GM19452 (cell line): Measurements from ENCODE around the gene RBFOX2.
"Not testable (repeated sequence)": the region's sequence is repeated elsewhere in the genome, so short reads cannot be mapped to it uniquely, and the experiment has no call there.

ENCODE experiments used
- ATAC-seq: cut with Tn5 transposase; IDR thresholded peaks from one replicate; pipeline ENCODE4 v1.9.1; 2021; ENCODE audit not compliant: unreplicated experiment

Gene RBFOX2

GRCh38 chr22:36044517-36044916 is 15.9 kb upstream of the RBFOX2 start:
- ATAC-seq: not testable (repeated sequence)

GRCh38 chr22:36042240-36042639 is 13.6 kb upstream of the RBFOX2 start:
- ATAC-seq: no peak

GRCh38 chr22:36039125-36039524 is 10.5 kb upstream of the RBFOX2 start:
- no peak for ATAC-seq

DNA sequence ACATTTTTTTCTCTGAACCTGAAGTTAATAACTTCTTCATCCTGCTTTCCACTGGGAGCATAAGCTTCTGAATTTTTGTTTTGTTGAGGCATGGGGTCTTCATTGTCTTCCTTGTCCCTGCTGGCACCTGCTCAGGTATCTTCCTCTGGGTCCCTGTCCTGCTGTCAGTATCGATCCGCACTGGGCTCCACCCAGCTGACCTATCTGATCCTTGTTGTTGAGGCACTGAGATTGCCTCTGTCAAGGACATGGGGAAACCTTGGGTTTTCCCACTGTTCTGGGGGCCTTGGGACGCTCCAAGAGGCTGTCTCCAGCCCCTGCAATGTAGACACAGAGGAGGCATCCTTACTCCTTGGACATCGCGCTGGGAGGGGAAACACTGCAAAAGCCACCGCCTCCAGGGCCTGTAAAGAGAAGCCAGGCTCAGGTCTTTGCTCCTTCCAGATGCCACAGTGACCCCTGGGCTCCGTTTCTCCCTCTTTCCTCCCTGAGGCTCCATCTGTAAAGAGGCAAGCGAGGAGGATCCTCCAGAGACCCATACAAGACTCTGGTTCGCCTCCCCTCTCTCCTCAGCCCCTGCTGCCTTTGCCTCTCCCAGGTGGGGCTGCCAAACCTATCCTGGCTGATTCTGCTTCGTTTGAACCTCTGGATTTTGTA is 8.6 kb upstream of the RBFOX2 start:
- no peak for ATAC-seq

- no peak for ATAC-seq
These were observed 7.6 kb upstream of the RBFOX2 start for GRCh38 chr22:36036167-36036624.

- no peak for ATAC-seq
These were observed 4.0 kb upstream of the RBFOX2 start for GRCh38 chr22:36032611-36033010.

GRCh38 chr22:36029406-36029755 is 757 bp upstream of the RBFOX2 start:
- no peak for ATAC-seq

GRCh38 chr22:36027935-36028645 is 534 bp downstream of the RBFOX2 start:
- no peak for ATAC-seq

GRCh38 chr22:36027579-36027934 is 1.1 kb downstream of the RBFOX2 start:
- ATAC-seq: no peak

GRCh38 chr22:36026741-36027140 is 1.9 kb downstream of the RBFOX2 start:
- ATAC-seq: no peak

GRCh38 chr22:36022697-36023096 is 5.9 kb downstream of the RBFOX2 start:
- no peak for ATAC-seq

DNA sequence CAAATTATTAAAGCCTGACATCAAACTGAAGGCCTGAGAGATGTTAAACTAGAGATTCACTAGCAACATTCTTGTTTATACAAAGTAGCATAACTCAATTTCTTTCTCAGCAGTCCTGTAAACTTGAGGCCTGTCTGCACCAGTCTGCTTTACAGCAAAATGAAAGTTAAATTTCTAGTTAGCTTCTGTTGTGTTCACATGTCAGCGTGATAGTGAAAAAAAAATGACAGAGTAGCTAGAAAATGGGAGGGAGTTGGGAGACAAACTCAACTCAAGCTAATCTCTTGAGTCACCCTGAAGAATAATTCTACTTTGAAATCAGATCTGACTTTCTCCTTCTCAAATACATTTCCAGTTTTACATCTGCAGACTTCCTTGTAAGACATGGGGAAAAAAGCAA is 6.5 kb downstream of the RBFOX2 start:
- no peak for ATAC-seq

DNA sequence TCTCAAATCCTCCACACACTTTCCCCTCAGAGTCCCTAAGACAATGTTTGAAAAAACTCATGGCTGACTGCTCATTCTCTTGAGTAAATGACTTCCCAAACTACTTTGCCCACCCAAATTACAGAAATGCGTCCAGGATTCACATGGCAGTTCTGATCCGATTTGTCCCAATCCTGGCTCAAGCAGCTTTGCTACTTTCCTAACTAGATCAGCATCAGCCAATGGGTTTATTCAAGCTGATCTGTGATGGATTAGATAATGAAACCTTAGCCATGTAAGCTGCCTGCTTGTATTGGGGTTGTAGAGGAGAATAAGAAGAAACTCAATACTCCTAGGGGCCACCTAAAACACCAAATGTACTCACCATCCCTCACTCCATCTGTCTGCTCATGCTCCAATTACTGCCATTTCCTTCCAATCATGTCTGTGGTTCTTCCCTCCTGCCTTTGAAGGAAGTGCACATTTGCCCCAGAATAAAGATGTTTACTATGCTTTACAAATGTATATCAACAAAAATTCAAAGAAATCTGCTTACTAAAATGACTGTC is 6.9 kb downstream of the RBFOX2 start:
- no peak for ATAC-seq

DNA sequence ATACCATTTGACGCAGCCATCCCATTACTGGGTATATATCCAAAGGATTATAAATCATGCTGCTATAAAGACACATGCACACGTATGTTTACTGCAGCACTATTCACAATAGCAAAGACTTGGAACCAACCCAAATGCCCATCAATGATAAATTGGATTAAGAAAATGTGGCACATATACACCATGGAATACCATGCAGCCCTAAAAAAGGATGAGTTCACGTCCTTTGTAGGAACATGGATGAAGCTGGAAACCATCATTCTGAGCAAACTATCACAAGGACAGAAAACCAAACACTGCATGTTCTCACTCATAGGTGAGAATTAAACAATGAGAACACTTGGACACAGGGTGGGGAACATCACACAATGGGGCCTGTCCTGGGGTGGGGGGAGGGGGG is 7.8 kb downstream of the RBFOX2 start:
- not testable (repeated sequence) for ATAC-seq

- no peak for ATAC-seq
These were observed 11.0 kb downstream of the RBFOX2 start for GRCh38 chr22:36017651-36018091.

DNA sequence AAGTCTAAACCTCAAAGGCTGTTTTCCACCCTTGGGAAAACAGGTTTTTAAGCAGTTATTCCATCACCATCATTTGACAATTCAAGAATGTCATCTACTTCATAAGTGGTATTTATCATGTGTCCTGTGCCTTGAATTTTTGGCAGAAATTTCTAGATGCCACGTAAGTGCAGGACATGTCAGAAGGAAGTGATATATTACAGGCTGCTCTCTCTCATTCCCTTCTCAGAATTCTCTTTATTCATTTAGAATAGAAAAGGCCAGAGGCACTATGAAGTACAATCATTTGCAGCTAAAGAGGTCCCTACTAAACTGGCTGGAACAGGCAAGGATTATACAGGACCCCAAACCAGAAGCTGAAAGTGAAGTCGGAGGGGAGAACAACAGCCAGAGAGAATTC is 11.9 kb downstream of the RBFOX2 start:
- ATAC-seq: no peak

DNA sequence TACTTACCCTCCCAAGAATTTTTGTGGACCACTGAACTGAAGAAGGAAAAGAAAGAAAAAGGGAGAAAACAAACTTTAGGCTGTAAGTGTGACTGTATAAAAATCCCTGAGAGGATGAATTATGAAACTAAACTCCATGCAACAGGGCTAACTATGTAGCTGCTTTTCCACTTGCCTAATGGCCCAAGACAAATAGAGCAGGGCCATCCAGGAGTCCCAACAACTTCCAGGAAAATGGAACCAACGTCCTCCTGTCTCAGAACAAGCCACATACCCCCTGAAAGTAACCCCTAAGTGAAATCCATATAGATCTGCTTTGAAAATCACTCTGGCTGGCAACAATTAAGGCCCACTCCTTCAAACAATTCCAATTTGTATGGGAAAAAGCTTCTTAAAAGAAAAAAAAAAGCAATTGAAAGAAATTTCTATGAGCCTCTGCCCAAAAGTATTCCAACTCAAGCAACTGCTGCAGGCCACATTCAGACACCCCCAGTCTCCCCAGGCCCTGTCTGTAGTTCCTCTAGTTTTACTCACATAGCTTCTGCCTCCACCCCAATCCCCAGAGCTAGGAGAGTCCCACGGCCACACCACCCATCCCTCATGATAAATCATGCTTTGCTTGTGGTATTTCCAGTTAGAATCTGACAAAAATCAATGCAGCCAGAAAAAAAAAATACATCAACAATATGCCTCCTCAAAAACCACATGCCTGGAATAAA is 12.7 kb downstream of the RBFOX2 start:
- ATAC-seq: no peak

DNA sequence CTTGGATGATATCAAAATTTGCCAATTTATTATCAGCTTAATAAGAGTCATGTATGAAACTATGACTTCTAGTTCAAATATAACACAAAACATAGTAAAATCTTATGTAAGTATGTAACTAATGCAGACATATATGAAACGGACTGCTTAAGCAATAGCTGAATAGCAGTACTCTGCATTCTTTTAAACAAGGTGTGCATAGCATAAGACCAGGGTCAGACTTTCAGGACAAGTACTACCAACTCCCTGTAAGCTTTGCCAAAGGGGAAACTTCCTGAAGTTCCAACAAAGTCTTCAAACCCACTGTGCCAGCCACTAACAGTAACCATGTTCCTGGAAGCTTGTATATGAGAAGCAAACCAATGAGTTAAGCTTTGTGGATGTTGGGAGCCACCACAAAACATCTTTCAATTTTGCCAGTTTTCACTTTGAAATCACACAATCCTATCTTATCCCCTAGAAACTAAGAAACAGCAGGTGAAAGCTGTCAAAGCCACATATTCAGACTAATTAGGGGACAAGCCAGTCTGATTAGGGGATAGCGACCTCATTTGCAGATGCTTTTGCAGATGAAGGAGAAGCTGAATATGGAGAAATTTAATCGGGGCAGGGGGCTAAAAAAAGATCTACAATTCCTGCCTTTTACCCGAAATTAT is 13.3 kb downstream of the RBFOX2 start:
- no peak for ATAC-seq

DNA sequence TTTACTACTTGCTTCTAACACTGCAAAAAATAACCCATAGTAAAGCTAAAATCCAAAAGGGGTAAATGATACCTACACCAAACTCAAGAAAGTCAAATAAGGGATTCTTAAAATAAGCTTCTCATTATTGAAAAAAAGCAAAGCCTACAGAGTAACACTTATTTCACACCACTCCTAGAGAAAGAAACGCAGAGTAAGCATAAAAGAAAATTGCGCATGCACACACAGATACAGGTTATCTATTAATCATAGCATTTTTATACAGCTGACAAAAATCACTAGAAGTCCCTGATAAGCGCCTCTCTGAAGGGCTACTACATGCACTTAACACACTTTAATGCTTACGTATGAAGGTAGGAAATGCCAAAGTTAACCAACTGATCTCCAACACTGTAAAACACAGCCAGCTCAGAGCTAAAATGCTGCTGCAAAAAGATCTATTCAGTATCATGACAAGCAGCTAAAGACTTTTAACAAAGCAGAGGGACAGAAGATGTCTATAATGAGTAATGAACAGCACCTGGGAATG is 14.0 kb downstream of the RBFOX2 start:
- no peak for ATAC-seq

GRCh38 chr22:36012332-36012731 is 16.3 kb downstream of the RBFOX2 start:
- ATAC-seq: no peak

- ATAC-seq: no peak
These were observed 17.7 kb downstream of the RBFOX2 start for GRCh38 chr22:36010882-36011281.
